Gastrocnemius medialis (tissue), 4 donors: ENCODE data around the gene ANGPTL8. TPM values are rescaled to one million over a fixed set of nuclear protein-coding genes. Genes with fewer than 3 reads are reported as not detected.
A peak's percentile ranks its signal among the peaks of the same experiment; 100 is the strongest.

Experiments
- ATAC-seq, 2 donors: fragments of 150-250 bp; one replicate each; pipeline ENCODE4 v1.9.1; 2016
- DNase-seq, 2 donors: peaks; one replicate each; pipeline ENCODE4 v3.0.0-alpha.2; 2019
- H3K27ac ChIP-seq, 4 donors: fragments of 200-600 bp; sonication (generic); 1 replicate in 1 of 4; 2 replicates in 3 of 4; pipeline ENCODE4 v1.5.1; 2016 to 2018; ENCODE audit warnings: mild to moderate bottlenecking in 2 of 4, moderate library complexity in 1 of 4
- H3K27me3 ChIP-seq, 3 donors: fragments of 200-600 bp; sonication (generic) in 2 of 3; 1 replicate in 1 of 3; 2 replicates in 2 of 3; pipeline versions ENCODE4 v1.5.1 to v1.6.0; 2016 to 2019; ENCODE audit warnings: mild to moderate bottlenecking in 1 of 3, moderate library complexity in 1 of 3
- H3K36me3 ChIP-seq, 2 donors: fragments of 200-600 bp; sonication (generic) in 1 of 2; one replicate each; pipeline ENCODE4 v1.5.1; 2017 to 2018
- H3K4me1 ChIP-seq, 2 donors: fragments of 200-600 bp; sonication (generic) in 1 of 2; one replicate each; pipeline ENCODE4 v1.5.1; 2016 to 2017; ENCODE audit warnings: mild to moderate bottlenecking in 2 of 2
- H3K4me3 ChIP-seq, 4 donors: fragments of 200-600 bp; sonication (generic) in 3 of 4; 1 replicate in 1 of 4; 2 replicates in 3 of 4; pipeline ENCODE4 v1.5.1; 2016 to 2019; ENCODE audit warnings: mild to moderate bottlenecking in 2 of 4
- H3K9me3 ChIP-seq, 3 donors: fragments of 200-600 bp; sonication (generic) in 2 of 3; 1 replicate in 1 of 3; 2 replicates in 2 of 3; pipeline ENCODE4 v1.5.1; 2016 to 2019
- POLR2A ChIP-seq, 2 donors: fragments of 450-650 bp; IDR thresholded peaks; one replicate each; pipeline ENCODE4 v1.6.1; 2017; ENCODE audit warnings: antibody characterized with exemption in 2 of 2, mild to moderate bottlenecking in 2 of 2, moderate library complexity in 2 of 2
- in situ Hi-C, 4 donors: fragments of 200-750 bp; cut with MboI; loops; one replicate each; pipeline versions ENCODE4 v1.15.0 to v1.8.0; 2017; ENCODE audit warnings: low sequenced_read_pairs in 4 of 4
- intact Hi-C: fragments of 100-400 bp; cut with DNase I; formaldehyde crosslinking; loops from one replicate; pipeline ENCODE4 v1.15.1; 2023; ENCODE audit warnings: low total_unique reads
- total RNA-seq, 4 donors: library from RNA; depleted of rRNA; stranded (reverse); fragments of >200 nt; gene quantifications; one replicate each; pipeline versions ENCODE4 v1.1.0 to v1.2.3, GENCODE V29; 2016
- TF ChIP-seq, protein P1 (sequence below), 5 experiments: fragments of 450-650 bp in 3 of 5; fragments of 200-600 bp in 2 of 5; sonication (generic) in 2 of 5; IDR thresholded peaks in 4 of 5; conservative IDR thresholded peaks in 1 of 5; 1 replicate in 4 of 5; 2 replicates in 1 of 5; pipeline ENCODE4 v1.5.1; 2016 to 2019; ENCODE audit warnings: antibody characterized with exemption in 5 of 5, mild to moderate bottlenecking in 3 of 5, moderate library complexity in 3 of 5

The ANGPTL8 gene
- total RNA-seq, 4 donors from 2014 or later, result 0.47 TPM; not detected in 3

DNA sequence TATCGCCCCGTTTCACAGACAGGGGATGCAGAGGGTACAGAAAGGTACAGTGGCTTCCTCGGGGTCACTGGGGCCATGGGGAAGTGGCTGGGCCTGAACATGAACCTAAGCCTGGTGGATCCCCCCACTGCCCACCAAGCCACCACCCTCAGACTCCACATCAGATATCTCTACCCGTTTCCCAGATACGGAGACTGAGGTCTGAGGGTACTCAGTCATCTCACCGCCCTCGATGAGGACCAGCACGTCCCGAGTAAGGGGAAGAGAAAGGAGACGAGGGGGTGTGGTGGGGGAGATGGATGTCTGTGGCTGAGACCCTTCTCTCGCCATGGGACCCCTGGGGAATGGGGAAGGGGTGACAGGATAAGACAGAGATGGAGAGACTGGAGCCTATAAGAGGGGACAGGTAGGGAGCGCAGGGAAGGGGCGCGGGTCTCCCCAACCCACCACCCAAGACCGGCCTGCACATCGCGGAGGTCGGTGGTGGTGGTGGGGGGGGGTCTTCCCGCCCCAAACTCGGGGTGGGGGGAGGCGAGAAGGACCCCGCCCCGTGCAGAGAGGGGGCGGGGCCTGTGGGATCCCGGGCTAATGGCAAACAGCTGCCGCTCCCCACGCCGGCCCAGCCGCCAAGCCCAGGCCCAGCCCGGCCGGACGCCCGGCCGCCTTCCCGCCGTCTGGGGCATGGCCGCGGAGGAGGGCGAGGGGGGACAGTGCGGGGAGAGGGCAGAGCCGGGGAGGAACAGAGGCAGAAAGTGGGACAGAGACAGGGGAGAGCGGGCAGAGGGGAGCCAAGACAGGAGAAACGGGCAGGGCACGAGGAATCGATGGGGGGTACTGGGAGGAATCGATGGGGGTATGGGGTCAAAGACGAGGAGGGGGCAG lies 42.8 kb upstream of the ANGPTL8 start:
- TF ChIP-seq, protein P1, sequence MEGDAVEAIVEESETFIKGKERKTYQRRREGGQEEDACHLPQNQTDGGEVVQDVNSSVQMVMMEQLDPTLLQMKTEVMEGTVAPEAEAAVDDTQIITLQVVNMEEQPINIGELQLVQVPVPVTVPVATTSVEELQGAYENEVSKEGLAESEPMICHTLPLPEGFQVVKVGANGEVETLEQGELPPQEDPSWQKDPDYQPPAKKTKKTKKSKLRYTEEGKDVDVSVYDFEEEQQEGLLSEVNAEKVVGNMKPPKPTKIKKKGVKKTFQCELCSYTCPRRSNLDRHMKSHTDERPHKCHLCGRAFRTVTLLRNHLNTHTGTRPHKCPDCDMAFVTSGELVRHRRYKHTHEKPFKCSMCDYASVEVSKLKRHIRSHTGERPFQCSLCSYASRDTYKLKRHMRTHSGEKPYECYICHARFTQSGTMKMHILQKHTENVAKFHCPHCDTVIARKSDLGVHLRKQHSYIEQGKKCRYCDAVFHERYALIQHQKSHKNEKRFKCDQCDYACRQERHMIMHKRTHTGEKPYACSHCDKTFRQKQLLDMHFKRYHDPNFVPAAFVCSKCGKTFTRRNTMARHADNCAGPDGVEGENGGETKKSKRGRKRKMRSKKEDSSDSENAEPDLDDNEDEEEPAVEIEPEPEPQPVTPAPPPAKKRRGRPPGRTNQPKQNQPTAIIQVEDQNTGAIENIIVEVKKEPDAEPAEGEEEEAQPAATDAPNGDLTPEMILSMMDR (IDR thresholded peaks at IDR 0.05 in 4 of 5, conservative IDR thresholded peaks at IDR 0.05 in 1 of 5), result no peak
- TF ChIP-seq POLR2A (IDR thresholded peaks at IDR 0.05), result no peak
- Histone ChIP-seq H3K27ac (peak overlapping the region; percentile 83 to 92 (median 87)), H3K4me3 (peak overlapping the region; percentile 56 to 78 (median 75)), H3K36me3 (peaks cover 0 to 19% of the 10 kb centered on the region in 2 donors), H3K9me3 (no peaks in the 10 kb centered on the region), H3K27me3 (no peaks in the 10 kb centered on the region), H3K4me1 (peaks cover 10 to 23% of the 10 kb centered on the region in 2 donors)
- intact Hi-C loops (loop anchor here (10.0 kb wide), 1 partner anchor 232 kb away; the partner anchor contains the start of gene SMARCA4), in situ Hi-C loops (no loop called here)
- DNase-seq (no peak), ATAC-seq (peak; percentile 16 to 34)

DNA sequence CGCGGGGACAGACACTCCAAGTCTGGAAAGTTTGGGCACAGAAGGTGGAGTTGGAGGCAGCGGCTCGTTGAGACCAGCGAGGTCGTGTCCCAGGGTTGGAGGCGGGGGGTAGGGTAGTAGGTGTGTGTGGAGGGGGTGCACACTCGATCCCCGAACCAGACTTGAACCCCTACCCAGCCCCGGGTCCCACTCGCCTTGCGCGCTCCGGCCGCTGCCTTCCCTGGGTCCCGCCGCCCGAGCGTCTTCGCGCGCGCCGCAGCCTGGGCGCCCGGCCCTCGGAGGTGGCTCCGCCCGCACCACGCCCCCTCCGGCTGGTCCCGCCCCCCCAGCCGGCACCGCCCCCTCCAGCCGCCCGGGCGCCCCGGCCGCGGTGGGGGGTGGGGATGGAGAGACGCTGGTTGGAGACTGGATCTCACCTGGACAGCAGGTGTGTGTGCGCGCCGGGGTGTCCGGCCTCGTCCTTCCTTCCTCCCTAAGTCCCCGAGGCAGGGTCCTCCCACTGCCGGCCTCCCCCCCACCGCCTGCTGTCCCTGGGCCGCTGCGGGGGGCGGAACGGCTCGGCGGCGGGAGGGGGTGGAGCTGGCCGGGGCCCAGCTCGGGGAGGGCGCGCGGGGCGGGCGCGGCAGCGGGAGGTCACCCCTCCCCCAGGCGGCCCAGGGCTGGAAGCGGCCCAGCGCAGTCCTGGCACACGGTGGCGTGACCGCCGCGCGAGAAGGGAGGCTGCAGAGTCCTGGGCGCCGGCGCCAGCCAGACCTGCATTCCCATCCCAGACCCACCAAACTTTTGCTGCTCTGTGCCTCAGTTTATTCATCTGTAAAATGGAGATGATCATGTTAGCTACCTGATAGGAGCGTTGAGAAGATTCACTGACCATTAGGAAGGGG lies 41.9 kb upstream of the ANGPTL8 start, which contains the start of gene KANK2:
Gene KANK2 (minus strand): TSS at position 255 of the 884 bp plus-strand sequence. CDS start 3,034 bp downstream, outside the sequence.
- ATAC-seq, result peak; percentile 88 to 89
- in situ Hi-C loops, result no loop called here

DNA sequence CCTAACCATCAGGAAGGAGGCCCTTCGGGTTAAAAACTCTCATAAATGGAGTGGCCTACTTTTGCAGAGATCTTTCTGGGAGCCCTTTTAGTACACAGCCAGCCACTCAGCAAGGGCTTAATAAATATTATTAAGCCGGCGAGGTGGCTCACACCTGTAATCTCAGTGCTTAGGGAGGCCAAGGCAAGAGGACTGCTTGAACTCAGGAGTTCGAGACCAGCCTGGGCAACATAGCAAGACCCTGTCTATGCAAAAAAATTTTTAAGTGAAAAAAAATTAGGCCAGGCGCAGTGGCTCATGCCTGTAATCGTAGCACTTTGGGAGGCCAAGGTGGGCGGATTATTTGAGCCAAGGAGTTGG lies 41.3 kb upstream of the ANGPTL8 start:
- H3K9me3 ChIP-seq, result no peaks in the 10 kb centered on the region
- peak overlapping the region in 3 of 4 donors; percentile 73 to 78 (median 77) for H3K4me3 ChIP-seq
- intact Hi-C loops (loop anchor here (10.0 kb wide), 1 partner anchor 233 kb away; the partner anchor contains the start of gene SMARCA4), in situ Hi-C loops (no loop called here)
- H3K27me3 ChIP-seq, result no peaks in the 10 kb centered on the region
- H3K4me1 ChIP-seq, result peaks cover 12 to 20% of the 10 kb centered on the region in 2 donors
- H3K36me3 ChIP-seq, result peaks cover 0 to 12% of the 10 kb centered on the region in 2 donors
- H3K27ac ChIP-seq, result peak overlapping the region; percentile 83 to 92 (median 87)
- ATAC-seq (no peak), DNase-seq (no peak)
- TF ChIP-seq POLR2A (IDR thresholded peaks at IDR 0.05), result no peak
- TF ChIP-seq, protein P1 (IDR thresholded peaks at IDR 0.05 in 4 of 5, conservative IDR thresholded peaks at IDR 0.05 in 1 of 5), result no peak

More for the DNA sequence above, 41.9 kb upstream of the ANGPTL8 start, which contains the start of gene KANK2:
- Histone ChIP-seq H3K27ac (peak within 1 kb of the TSS; percentile 83 to 92 (median 87)), H3K4me1 (peaks cover 10 to 18% of the 10 kb centered on the region in 2 donors), H3K36me3 (peaks cover 0 to 19% of the 10 kb centered on the region in 2 donors), H3K4me3 (peak within 1 kb of the TSS; percentile 56 to 78 (median 75)), H3K9me3 (no peaks in the 10 kb centered on the region), H3K27me3 (no peaks in the 10 kb centered on the region)
- peak; percentile 80 to 85 for TF ChIP-seq POLR2A (IDR thresholded peaks at IDR 0.05)
- TF ChIP-seq, protein P1 (IDR thresholded peaks at IDR 0.05 in 4 of 5, conservative IDR thresholded peaks at IDR 0.05 in 1 of 5), result no peak
- intact Hi-C loops, result loop anchor here (10.0 kb wide), 1 partner anchor 233 kb away; the partner anchor contains the start of gene SMARCA4
- DNase-seq, result peak; percentile 47 to 74

DNA sequence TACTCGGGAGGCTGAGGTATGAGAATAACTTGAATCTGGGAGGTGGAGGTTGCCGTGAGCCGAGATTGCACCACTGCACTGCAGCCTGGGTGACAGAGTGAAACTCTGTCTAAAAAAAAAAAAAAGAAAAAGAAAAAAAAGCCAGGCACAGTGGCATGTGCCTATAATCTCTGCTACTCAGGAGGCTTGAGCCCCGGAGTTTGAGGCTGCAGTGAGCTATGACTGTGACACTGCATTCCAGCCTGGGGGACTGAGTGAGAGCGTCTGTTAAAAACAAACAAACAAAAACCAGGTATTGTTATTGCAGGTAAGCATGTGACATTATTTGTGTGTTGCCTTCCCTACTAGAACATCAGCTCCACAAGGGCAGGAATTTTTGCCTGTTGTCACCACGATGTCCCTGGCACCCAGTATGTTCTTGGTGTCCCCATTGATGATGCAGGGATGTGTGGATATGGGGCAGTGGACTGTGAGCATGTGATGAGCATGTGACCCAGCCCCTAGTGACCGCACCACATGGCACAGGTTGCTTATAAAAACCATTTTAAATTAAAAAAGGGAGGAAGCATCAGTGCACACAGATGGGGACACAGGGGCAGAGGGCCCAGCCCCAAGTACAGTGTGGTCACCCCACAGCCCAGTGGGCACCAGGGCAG lies 40.5 kb upstream of the ANGPTL8 start:
- no peaks in the 10 kb centered on the region for H3K9me3 ChIP-seq
- TF ChIP-seq POLR2A (IDR thresholded peaks at IDR 0.05), result no peak
- H3K4me3 ChIP-seq, result no peak overlapping the region
- H3K4me1 ChIP-seq, result peaks cover 18 to 28% of the 10 kb centered on the region in 2 donors
- ATAC-seq (no peak), DNase-seq (no peak)
- in situ Hi-C loops (no loop called here), intact Hi-C loops (loop anchor here (10.0 kb wide), 1 partner anchor 234 kb away; the partner anchor contains the start of gene SMARCA4)
- H3K27me3 ChIP-seq, result no peaks in the 10 kb centered on the region
- H3K36me3 ChIP-seq, result peaks cover 0 to 5% of the 10 kb centered on the region in 2 donors
- peak overlapping the region; percentile 83 to 92 (median 87) for H3K27ac ChIP-seq
